IPS DF 6.9 (cell line): ENCODE measurements around the gene DIS3L2.

Experiments used
- DNase-seq: peaks from one replicate; pipeline ENCODE4 v3.0.0-alpha.2; 2013; ENCODE audit warnings: low read depth, low spot score
- H3K27ac ChIP-seq: one replicate; pipeline ENCODE4 v1.5.1; 2013; ENCODE audit warnings: low read length, control low read depth
- H3K27me3 ChIP-seq: 2 replicates; pipeline ENCODE4 v1.6.1; 2013; ENCODE audit warnings: mild to moderate bottlenecking, low read length; ENCODE audit not compliant: control insufficient read depth, insufficient read depth
- H3K36me3 ChIP-seq: 2 replicates; pipeline ENCODE4 v1.6.1; 2013; ENCODE audit warnings: low read length; ENCODE audit not compliant: control insufficient read depth, insufficient read depth
- H3K4me1 ChIP-seq: 2 replicates; pipeline ENCODE4 v1.6.1; 2013; ENCODE audit warnings: low read length; ENCODE audit not compliant: control insufficient read depth, insufficient read depth
- H3K4me3 ChIP-seq: 2 replicates; pipeline ENCODE4 v1.5.1; 2013; ENCODE audit warnings: mild to moderate bottlenecking, low read length
- H3K9me3 ChIP-seq: 2 replicates; pipeline ENCODE4 v1.6.1; 2013; ENCODE audit warnings: low read length, inconsistent platforms; ENCODE audit not compliant: control insufficient read depth, insufficient read depth
- WGBS: extraction: QIAGEN DNeasy Blood & Tissue Kit; methylation state at CpG from one replicate; pipeline ENCODE4 v1.1.7; 2013; ENCODE audit warnings: mixed read lengths, missing lambda C conversion rate; ENCODE audit not compliant: insufficient read length, insufficient coverage; 5-methylcytosine and 5-hydroxymethylcytosine counted together

Gene DIS3L2

GRCh38 chr2:231930593-231931281 is 30.8 kb upstream of the DIS3L2 start:
- Histone ChIP-seq H3K4me1 (peaks cover 5% of the 10 kb centered on the region; the same call in 1 of the 2 replicates), H3K9me3 (no peaks in the 10 kb centered on the region), H3K27ac (no peak overlapping the region), H3K4me3 (no peak overlapping the region), H3K27me3 (peaks cover 19% of the 10 kb centered on the region), H3K36me3 (no peaks in the 10 kb centered on the region)
- no peak for DNase-seq
- no CpG with 5 or more reads among the region's 8 CpGs for WGBS

DNA sequence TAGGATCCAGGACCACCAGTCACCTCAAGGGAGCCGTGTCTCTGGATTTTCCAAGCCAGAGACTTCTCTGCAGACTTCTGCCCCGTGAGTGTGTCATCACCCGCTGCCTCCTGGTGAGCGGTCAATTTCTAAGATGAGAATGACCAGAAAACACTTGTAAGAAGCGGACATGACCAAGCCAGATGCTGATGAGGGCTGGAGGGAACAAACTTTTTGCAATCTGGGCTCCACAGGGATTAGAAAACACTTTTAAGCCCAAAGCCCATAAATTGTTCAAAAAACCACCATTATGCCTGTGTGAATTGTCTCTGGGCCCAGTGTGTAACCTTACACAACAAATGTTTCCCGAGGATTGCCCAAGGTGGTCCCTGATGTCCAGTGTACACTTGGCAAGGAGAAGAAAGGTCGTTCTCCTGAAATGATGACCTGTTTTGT is 30.0 kb upstream of the DIS3L2 start:
- no peak for DNase-seq
- Histone ChIP-seq H3K36me3 (no peaks in the 10 kb centered on the region), H3K27me3 (peaks cover 18% of the 10 kb centered on the region), H3K9me3 (no peaks in the 10 kb centered on the region), H3K4me3 (no peak overlapping the region), H3K27ac (no peak overlapping the region), H3K4me1 (peaks cover 5% of the 10 kb centered on the region; the same call in 1 of the 2 replicates)
- no CpG with 5 or more reads among the region's 7 CpGs for WGBS

GRCh38 chr2:231932711-231932970 is 28.9 kb upstream of the DIS3L2 start:
- Histone ChIP-seq H3K36me3 (no peaks in the 10 kb centered on the region), H3K27ac (no peak overlapping the region), H3K9me3 (no peaks in the 10 kb centered on the region), H3K4me1 (no peaks in the 10 kb centered on the region), H3K27me3 (peaks cover 7% of the 10 kb centered on the region; the same call in 1 of the 2 replicates), H3K4me3 (no peak overlapping the region)
- no peak for DNase-seq
- WGBS: no CpG with 5 or more reads among the region's 3 CpGs

DNA sequence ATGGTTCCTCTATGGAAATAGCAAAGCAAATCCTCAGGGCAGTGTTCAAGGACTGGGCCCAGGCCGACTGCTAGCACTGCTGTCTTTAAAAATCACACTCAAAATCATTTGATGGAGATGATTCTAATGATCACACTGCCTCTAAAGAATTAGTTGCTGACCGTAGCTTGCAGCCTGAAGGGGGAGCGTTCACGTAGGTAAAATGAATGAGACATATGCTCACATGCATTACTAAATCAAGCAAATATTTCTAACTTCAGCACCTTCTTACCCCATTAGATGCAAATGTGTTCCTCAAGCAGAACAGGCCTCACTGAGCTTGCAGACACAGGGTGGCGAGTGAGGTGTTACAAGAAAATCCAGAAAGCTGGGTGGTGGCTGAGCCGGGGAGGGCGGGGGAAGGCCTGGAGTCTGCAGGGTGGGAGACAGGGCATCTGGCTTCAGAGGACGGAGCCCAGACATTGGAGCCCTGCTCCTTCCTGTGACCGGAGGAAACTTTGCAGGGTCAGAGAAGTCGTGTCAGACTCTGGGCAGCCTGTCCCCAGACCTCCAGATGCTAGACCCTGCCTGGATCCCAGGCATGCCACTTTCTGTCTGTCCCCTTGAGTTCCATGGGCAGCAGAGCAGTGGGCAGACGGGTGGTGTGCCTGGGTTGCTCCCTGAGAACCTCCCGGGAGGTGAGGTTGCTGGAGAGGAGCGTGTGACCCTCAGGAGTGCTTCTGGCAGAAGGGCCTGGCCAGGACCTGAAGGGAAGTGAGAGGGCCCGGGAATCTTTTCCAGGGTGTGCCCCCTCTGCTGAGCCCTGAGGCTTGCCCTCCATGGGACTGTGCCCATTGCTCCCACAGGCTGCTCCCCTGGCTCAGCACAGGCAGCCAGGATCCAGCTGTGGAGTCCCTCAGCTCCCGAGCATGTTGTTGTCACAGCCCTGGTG is 28.3 kb upstream of the DIS3L2 start:
- H3K9me3 ChIP-seq: no peaks in the 10 kb centered on the region
- H3K36me3 ChIP-seq: no peaks in the 10 kb centered on the region
- no peak for DNase-seq
- no CpG with 5 or more reads among the region's 15 CpGs for WGBS
- no peak overlapping the region for H3K27ac ChIP-seq
- no peaks in the 10 kb centered on the region for H3K4me1 ChIP-seq
- H3K4me3 ChIP-seq: no peak overlapping the region
- peaks cover under 1% of the 10 kb centered on the region; the same call in 1 of the 2 replicates for H3K27me3 ChIP-seq

DNA sequence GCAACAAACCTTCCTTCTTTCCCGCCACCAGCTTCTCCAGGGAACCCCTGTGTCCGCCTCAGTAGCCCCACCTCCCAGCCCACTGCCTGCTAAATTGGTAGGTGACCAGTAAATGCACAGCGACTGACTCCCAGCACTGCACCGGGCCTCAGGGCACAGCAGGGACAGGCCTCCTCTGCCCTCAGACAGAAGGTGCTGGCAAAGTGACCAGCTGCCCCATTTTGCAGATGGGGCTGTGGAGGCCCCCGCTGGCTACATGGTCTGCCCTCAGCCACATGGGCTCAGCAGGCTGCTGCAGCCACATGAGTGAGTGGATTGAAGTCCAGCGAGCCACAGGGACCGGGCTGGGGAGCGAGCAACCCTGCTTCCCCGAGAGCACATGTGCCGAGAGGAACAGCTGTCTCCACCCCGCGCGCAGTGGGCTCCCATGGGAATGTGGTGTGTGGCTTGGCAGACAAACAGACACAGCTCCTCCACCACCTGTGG is 27.6 kb upstream of the DIS3L2 start:
- Histone ChIP-seq H3K27ac (no peak overlapping the region), H3K4me3 (no peak overlapping the region)

DNA sequence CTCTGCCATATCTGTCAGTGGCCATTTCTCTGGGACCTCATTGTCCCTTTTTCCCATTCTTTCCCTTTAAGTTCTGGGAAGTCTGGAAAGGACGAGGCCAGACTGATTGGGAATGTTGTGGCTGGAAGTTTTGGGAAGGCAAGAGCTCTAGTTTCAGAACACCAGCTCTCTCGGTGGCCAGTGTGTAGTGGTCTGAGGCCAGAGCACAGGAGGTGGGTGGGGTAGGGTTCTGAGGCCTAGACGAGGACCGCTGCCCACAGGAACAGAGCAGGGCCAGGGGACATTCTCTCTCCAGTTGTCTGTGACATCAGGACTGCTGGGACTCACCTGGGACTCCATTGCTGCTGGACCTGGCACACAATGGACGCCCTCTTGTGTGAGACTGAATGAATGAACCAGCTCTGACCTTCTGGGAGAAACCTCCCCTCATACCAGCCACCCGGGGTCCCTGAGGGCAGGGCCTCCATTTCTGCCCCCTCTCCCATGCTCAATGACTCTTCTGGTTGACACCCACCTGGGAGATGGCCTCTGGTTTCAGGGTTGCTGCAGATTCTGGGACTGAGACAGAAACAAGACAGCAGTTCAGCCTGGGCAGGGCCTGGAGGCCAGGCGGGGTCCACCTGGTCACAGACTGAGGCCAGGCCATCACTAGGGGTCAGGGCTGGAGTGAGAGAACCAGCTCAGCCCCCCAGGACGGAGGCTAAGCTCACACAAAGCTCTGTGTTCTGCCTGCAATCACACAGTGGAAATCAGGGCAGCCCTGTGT is 26.9 kb upstream of the DIS3L2 start:
- Histone ChIP-seq H3K36me3 (no peaks in the 10 kb centered on the region), H3K27ac (no peak overlapping the region), H3K4me3 (no peak overlapping the region), H3K9me3 (no peaks in the 10 kb centered on the region), H3K4me1 (no peaks in the 10 kb centered on the region), H3K27me3 (no peaks in the 10 kb centered on the region)
- DNase-seq: no peak
- no CpG with 5 or more reads among the region's 8 CpGs for WGBS

More for the DNA sequence above, 27.6 kb upstream of the DIS3L2 start:
- no peaks in the 10 kb centered on the region for H3K36me3 ChIP-seq
- H3K27me3 ChIP-seq: no peaks in the 10 kb centered on the region
- H3K4me1 ChIP-seq: no peaks in the 10 kb centered on the region
- H3K9me3 ChIP-seq: no peaks in the 10 kb centered on the region
- no CpG with 5 or more reads among the region's 13 CpGs for WGBS
- no peak for DNase-seq

DNA sequence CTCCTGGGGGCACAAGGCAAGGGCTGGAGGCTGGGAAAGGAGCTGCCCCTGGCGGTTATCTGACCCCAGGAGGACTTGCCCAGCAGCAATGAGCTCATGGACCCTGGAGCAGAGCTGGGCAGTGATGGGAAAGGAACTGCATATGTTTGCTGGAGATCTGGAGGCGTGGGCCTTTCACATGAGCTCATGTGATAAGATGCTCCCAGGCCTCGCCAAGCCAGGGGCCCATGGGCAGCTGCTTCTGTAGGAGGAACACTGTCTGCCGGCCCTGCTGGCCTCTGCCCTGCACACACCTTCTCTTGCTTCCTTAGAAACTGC is 26.3 kb upstream of the DIS3L2 start:
- Histone ChIP-seq H3K27ac (no peak overlapping the region), H3K27me3 (no peaks in the 10 kb centered on the region), H3K9me3 (no peaks in the 10 kb centered on the region), H3K36me3 (no peaks in the 10 kb centered on the region), H3K4me1 (no peaks in the 10 kb centered on the region), H3K4me3 (no peak overlapping the region)
- DNase-seq: no peak
- no CpG with 5 or more reads among the region's 4 CpGs for WGBS

DNA sequence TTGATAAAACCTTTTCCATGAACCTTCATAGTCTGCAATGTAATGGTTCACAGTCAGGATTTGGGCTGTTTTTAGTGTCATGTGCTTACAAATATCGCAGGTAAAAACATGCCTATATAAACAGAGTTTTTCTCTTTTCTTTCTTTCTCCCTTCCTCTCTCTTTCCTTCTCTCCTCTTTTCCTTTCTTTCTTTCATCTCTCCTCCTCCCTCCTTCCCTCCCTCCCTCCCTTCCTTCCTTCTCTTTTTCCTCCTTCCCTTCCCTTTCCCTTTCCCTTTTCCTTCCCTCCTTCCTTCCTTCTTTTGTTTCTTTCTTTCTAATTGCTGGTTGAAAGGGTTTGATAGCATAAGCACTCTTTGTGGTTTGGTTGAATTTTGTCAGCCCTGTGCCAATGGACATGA is 25.7 kb upstream of the DIS3L2 start:
- Histone ChIP-seq H3K27me3 (no peaks in the 10 kb centered on the region), H3K36me3 (no peaks in the 10 kb centered on the region), H3K4me3 (no peak overlapping the region), H3K9me3 (no peaks in the 10 kb centered on the region), H3K4me1 (no peaks in the 10 kb centered on the region), H3K27ac (no peak overlapping the region)
- no CpG with 5 or more reads among the region's 1 CpG for WGBS
- DNase-seq: no peak

DNA sequence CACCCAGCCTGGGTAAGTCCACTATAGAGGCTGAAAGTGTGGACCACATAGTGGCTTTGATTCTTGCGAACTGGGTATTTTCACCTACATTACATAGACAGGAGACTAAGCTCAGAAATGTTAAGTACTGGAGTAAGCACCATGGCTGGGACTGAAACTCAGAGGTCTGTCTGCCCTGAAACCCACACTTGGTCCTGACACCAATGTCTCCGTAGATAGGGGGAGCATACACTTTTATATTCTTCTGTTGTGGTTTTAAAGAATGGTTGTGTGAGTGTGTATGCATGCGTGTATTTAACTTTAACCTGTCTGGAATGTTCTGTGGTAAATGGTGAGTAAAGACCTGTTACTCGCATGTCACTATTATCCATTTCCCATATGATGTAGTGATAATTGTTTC is 25.0 kb upstream of the DIS3L2 start:
- WGBS: no CpG with 5 or more reads among the region's 4 CpGs
- H3K4me1 ChIP-seq: no peaks in the 10 kb centered on the region
- no peaks in the 10 kb centered on the region for H3K9me3 ChIP-seq

DNA sequence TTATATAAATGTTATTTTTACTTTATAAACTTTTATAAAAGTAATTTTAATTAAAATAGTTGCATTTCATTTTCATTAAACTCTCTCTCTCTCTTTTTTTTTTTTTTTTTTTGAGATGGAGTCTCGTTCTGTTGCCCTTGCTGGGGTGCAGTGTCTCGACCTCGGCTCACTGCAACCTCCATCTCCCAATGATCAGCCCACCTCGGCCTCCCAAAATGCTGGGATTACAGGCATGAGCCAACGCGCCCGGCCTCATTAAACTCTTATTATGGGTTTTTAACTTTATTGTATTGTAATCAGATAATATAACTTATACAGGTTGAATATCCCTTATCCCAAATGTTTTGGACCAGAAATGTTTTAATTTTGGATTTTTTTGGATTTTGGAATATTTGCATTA is 24.5 kb upstream of the DIS3L2 start:
- Histone ChIP-seq H3K36me3 (no peaks in the 10 kb centered on the region), H3K4me3 (no peak overlapping the region), H3K27ac (no peak overlapping the region), H3K9me3 (no peaks in the 10 kb centered on the region), H3K27me3 (no peaks in the 10 kb centered on the region), H3K4me1 (no peaks in the 10 kb centered on the region)
- WGBS: no CpG with 5 or more reads among the region's 7 CpGs
- DNase-seq: no peak

More for the DNA sequence above, 25.0 kb upstream of the DIS3L2 start:
- Histone ChIP-seq H3K27ac (no peak overlapping the region), H3K27me3 (no peaks in the 10 kb centered on the region), H3K36me3 (no peaks in the 10 kb centered on the region), H3K4me3 (no peak overlapping the region)
- DNase-seq: no peak
